ENCODE data around the gene CST7. TPM values are rescaled to one million over a fixed set of nuclear protein-coding genes. Genes with fewer than 3 reads are reported as not detected.

The CST7 gene
- total and polyA plus RNA-seq, 2 donors (not counting 3 experiments of a cell fraction or from before 2014, with no cell fraction given): not detected

DNA sequence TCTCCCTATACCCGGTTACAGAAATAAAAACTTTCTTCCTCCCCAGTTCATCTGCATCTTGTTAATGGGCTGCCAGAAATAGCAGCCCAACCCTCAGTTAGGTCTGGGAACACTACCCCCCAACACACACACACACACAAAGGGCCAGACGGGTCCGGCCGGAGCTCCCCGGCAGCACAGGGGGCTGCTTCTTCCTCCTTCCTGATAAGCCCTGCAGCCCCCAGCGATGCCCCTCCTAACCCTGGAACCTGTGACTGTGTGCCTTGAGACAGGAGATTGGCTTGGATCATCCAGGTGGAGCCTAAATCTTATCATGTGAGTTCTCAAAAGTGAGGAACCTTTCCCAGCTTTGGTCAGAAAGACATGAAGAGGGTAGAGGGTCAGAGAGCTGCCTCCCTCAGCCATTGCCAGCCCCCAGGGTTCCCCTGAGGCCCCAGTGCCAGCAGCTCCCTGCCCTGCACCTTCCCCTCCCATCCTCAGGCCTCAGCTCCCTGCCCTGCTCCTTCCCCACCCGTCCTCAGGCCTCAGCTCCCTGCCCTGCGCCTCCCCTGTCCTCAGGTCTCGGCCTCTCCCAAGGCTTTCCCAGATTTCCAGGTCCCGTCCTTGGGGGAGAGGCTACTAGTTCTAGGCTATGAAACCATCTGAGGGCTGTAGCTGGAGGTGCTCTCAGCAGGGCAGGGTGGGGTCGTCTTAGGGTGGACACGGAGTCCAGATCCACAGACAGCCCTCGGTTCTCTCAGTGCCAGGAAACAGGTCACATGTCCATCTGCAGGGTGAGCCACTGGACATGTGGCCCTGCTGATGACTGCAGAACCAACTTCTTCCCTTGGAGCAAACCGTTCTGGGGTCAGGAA lies 34.5 kb upstream of the CST7 start:
- dilution Hi-C loops (cut with MboI; ENCODE audit: extremely low pct_ligation_motif_present, low sequenced_read_pairs) (no loop called here), intact Hi-C loops (cut with micrococcal nuclease) (loop anchor here (5.0 kb wide), 1 partner anchor 917 kb away; no protein-coding TSS in a partner anchor)
- Histone ChIP-seq H3K9me3 (replicated peaks; ENCODE audit: control insufficient read depth, insufficient read depth, low read length) (no peaks in the 10 kb centered on the region), H3K4me2 (ENCODE audit: insufficient read depth, low read length) (no peak overlapping the region), H3K4me3 (replicated peaks in 1 of 3; ENCODE audit: insufficient read depth in 1 of 3, low read depth in 1 of 3, low read length in 3 of 3) (no peak overlapping the region), H2AFZ (ENCODE audit: low read depth, low read length) (no peak overlapping the region), H3K79me2 (ENCODE audit: control insufficient read depth, insufficient read depth, low read length) (no peaks in the 10 kb centered on the region), H3K9ac (replicated peaks; ENCODE audit: extremely low read depth, insufficient read depth, low read length) (no peak overlapping the region), H3K27ac (ENCODE audit: insufficient read depth, low read depth, low read length) (no peak overlapping the region), H3K27me3 (ENCODE audit: control insufficient read depth in 2 of 2, insufficient read depth in 2 of 2, low read length in 2 of 2) (no peaks in the 10 kb centered on the region), H3K4me1 (ENCODE audit: control insufficient read depth, extremely low read depth, insufficient read depth, low read length) (no peaks in the 10 kb centered on the region), H3K9me1 (replicated peaks; ENCODE audit: control insufficient read depth, extremely low read depth, insufficient read depth, low read length) (no peaks in the 10 kb centered on the region), H3K36me3 (ENCODE audit: control insufficient read depth in 2 of 2, extremely low read depth in 1 of 2, insufficient read depth in 2 of 2, low read length in 2 of 2) (no peaks in the 10 kb centered on the region), H4K20me1 (replicated peaks; ENCODE audit: control insufficient read depth, extremely low read depth, insufficient read depth, low read length) (no peaks in the 10 kb centered on the region)
- no TSS peak for BruUV-seq (replicated peaks)
- DNase-seq (ENCODE audit: low read depth, low spot score) (no peak), FAIRE-seq (no peak)
- TF ChIP-seq POLR2A (IDR thresholded peaks at IDR 0.05; ENCODE audit: low read depth, low read length) (no peak), GATA2 (IDR thresholded peaks at IDR 0.05; ENCODE audit: insufficient read depth, insufficient read length, low read depth, low read length) (no peak), EZH2 (IDR thresholded peaks at IDR 0.05; ENCODE audit: borderline replicate concordance, low read depth, low read length, severe bottlenecking) (no peak), JUN (IDR thresholded peaks at IDR 0.05; ENCODE audit: borderline replicate concordance, insufficient read depth, insufficient read length, low read depth) (no peak), POLR2AphosphoS5 (IDR thresholded peaks at IDR 0.05; ENCODE audit: insufficient read depth, low read depth, low read length) (no peak)
- TF ChIP-seq, protein P1, sequence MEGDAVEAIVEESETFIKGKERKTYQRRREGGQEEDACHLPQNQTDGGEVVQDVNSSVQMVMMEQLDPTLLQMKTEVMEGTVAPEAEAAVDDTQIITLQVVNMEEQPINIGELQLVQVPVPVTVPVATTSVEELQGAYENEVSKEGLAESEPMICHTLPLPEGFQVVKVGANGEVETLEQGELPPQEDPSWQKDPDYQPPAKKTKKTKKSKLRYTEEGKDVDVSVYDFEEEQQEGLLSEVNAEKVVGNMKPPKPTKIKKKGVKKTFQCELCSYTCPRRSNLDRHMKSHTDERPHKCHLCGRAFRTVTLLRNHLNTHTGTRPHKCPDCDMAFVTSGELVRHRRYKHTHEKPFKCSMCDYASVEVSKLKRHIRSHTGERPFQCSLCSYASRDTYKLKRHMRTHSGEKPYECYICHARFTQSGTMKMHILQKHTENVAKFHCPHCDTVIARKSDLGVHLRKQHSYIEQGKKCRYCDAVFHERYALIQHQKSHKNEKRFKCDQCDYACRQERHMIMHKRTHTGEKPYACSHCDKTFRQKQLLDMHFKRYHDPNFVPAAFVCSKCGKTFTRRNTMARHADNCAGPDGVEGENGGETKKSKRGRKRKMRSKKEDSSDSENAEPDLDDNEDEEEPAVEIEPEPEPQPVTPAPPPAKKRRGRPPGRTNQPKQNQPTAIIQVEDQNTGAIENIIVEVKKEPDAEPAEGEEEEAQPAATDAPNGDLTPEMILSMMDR (IDR thresholded peaks at IDR 0.05; ENCODE audit: extremely low read depth in 1 of 2, insufficient read depth in 1 of 2, low read depth in 1 of 2, low read length in 2 of 2): no peak
- ChIA-PET POLR2A (no interaction called here), CTCF (interaction anchor here (7.8 kb wide), 1 partner anchor 976 kb away, joined by 120 read pairs; no protein-coding TSS in a partner anchor)

All from endothelial cell of umbilical vein (primary cell).